Glomerular visceral epithelial cell (primary cell): ENCODE results near the gene PYGO1.
"Not testable (repeated sequence)": the region's sequence is repeated elsewhere in the genome, so short reads cannot be mapped to it uniquely, and the experiment has no call there.

Experiments used
- DNase-seq: peaks from one replicate; pipeline ENCODE4 v3.0.0-alpha.2; 2016; ENCODE audit errors: extremely low spot score

Gene PYGO1

DNA sequence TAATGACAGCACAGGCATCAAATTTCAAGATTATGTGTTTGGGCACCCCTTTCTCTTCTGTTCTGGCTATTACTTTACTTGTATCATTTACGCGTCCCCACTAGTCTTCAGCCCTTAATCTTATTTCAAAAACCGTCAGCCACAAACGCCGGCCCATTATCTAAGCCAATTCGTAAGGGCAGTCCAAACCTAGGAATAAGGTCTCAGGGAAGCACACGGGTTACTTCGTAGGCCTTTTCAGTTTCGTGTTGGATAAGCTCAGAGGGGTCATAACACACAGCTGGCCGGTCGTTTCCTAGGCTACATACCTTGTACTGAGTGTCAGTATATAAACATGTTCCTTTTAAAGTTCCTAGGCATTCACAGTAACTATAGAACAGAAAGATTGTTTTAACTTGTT lies 75.0 kb downstream of the PYGO1 start:
- no peak for DNase-seq

DNA sequence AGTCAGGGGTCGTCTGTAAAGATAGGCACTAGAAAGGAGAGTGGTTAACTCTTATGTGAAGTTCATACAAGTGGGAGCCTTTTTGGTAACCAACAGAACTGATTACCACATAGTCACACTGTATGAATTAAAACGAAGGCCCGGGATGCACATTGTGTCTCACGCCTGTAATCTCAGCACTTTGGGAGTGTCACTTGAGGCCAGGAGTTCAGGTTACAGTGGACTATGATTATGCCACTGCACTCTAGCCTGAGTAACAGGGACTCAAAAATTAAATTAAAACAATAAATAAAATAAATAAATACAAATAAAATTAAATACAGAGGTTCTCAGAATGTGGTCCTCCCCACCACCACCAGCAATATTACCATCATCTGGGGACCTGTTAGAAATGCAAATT lies 80.6 kb downstream of the PYGO1 start:
- DNase-seq: no peak

DNA sequence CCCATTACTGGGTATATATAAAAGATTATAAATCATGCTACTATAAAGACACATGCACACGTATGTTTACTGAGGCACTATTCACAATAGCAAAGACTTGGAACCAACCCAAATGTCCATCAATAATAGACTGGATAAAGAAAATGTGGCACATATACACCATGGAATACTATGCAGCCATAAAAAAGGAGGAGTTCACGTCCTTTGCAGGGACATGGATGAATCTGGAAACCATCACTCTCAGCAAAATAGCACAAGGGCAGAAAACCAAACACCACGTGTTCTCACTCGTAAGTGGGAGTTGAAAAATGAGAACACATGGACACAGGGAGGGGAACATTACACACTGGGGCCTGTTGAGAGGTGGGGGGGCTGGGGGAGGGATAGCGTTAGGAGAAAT lies 82.7 kb downstream of the PYGO1 start:
- DNase-seq: not testable (repeated sequence)

DNA sequence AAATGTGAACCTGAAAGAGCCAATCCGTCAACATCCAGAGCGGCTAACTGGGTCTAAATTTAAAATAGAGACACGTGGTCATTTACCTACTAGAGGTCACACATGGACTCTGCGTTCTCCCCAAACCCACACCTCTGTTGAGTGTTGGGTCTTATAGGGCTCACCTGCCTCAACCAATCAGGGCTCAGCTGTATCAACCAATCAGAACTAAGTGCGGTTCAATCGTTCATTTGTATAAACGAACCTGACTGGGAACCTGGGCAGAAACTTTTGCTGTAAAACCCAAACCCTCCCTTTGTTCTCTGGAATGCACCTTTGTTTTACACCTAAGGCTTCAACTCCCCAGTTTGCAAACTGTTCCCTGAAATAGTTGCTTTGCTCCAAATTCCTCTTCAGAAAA lies 89.0 kb downstream of the PYGO1 start:
- DNase-seq: no peak

GRCh38 chr15:55498109-55498938 lies 89.8 kb downstream of the PYGO1 start:
- peak; percentile 88 for DNase-seq

- no peak for DNase-seq
These were observed 91.4 kb downstream of the PYGO1 start for GRCh38 chr15:55496716-55497115.

- DNase-seq: no peak
These were observed 93.2 kb downstream of the PYGO1 start for GRCh38 chr15:55494931-55495330.

DNA sequence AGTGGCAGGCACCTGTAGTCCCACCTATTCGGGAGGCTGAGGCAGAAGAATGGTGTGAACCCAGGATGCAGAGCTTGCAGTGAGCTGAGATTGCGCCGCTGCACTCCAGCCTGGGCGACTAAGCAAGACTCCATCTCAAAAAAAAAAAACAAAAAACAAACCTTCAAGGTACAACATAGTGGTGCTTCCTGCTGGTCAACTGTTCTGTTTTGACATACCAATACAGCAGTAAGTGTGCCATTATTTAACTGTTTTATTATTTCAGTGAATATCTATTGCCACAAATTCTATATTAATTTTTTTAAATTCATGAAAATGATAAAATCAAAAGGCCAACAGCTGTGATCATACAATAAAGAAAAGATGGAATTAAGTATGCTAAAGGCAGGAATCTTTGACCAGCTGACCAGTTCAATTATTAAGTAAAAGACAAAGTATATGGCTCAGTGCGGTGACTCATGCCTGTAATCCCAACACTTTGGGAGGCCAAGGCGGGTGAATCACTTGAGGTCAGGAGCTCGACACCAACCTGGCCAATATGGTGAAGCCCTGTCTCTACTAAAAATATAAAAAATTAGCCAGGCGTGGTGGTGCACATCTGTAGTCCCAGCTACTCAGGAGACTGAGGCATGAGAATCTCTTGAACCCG lies 99.1 kb downstream of the PYGO1 start:
- DNase-seq: peak; percentile 82
